Peyer's patch (tissue), 4 donors: ENCODE data around the gene ALG11. TPM values are rescaled to one million over a fixed set of nuclear protein-coding genes. Genes with fewer than 3 reads are reported as not detected.
"Not testable (repeated sequence)": the region's sequence is repeated elsewhere in the genome, so short reads cannot be mapped to it uniquely, and the experiment has no call there.

Experiments used
- DNase-seq, 3 donors: peaks; one replicate each; pipeline ENCODE4 v3.0.0-alpha.2; 2017 to 2019
- H3K27ac ChIP-seq, 4 donors: fragments of 200-600 bp; sonication (generic); one replicate each; pipeline ENCODE4 v1.5.1; 2016 to 2019
- H3K27me3 ChIP-seq, 2 donors: fragments of 200-600 bp; sonication (generic); one replicate each; pipeline ENCODE4 v1.5.1; 2019
- H3K36me3 ChIP-seq, 3 donors: fragments of 200-600 bp; sonication (generic); one replicate each; pipeline ENCODE4 v1.5.1; 2016 to 2019
- H3K4me1 ChIP-seq, 4 donors: fragments of 200-600 bp; sonication (generic); one replicate each; pipeline ENCODE4 v1.5.1; 2016 to 2019
- H3K4me3 ChIP-seq, 4 donors: fragments of 200-600 bp; sonication (generic); 1 replicate in 3 of 4; 2 replicates in 1 of 4; pipeline ENCODE4 v1.5.1; 2016 to 2019; ENCODE audit warnings: mild to moderate bottlenecking in 1 of 4
- H3K9me3 ChIP-seq, 4 donors: fragments of 200-600 bp; sonication (generic); one replicate each; pipeline ENCODE4 v1.5.1; 2016 to 2019; ENCODE audit warnings: mild to moderate bottlenecking in 1 of 4
- CTCF ChIP-seq, 6 experiments: fragments of 450-650 bp in 4 of 6; fragments of 200-600 bp in 2 of 6; sonication (generic) in 1 of 6; IDR thresholded peaks; one replicate each; pipeline ENCODE4 v1.5.1; 2017 to 2019; ENCODE audit warnings: antibody characterized with exemption in 6 of 6, mild to moderate bottlenecking in 3 of 6, moderate library complexity in 1 of 6
- POLR2A ChIP-seq, 2 donors: fragments of 450-650 bp; IDR thresholded peaks; one replicate each; pipeline ENCODE4 v1.5.1; 2017; ENCODE audit warnings: antibody characterized with exemption in 2 of 2, mild to moderate bottlenecking in 2 of 2, moderate library complexity in 2 of 2
- total RNA-seq, 4 donors: library from RNA; depleted of rRNA; stranded (reverse); fragments of >200 nt; gene quantifications; one replicate each; pipeline ENCODE4 v1.1.0, GENCODE V29; 2016

Gene ALG11
- total RNA-seq, 4 donors from 2014 or later, result 18.6 to 23.1 (median 21.6) TPM

GRCh38 chr13:51978796-51979556 is 33.2 kb upstream of the ALG11 start:
- no peaks in the 10 kb centered on the region for H3K9me3 ChIP-seq
- peak overlapping the region in 2 of 4 donors; percentile 36 to 73 for H3K27ac ChIP-seq
- no peaks in the 10 kb centered on the region for H3K4me1 ChIP-seq
- H3K4me3 ChIP-seq, result no peak overlapping the region
- DNase-seq, result peak in 2 of 3 donors; percentile 62 to 73
- no peaks in the 10 kb centered on the region for H3K27me3 ChIP-seq
- TF ChIP-seq CTCF (IDR thresholded peaks at IDR 0.05) (no peak), POLR2A (IDR thresholded peaks at IDR 0.05) (peak in 1 of 2 donors; percentile 35)
- no peaks in the 10 kb centered on the region for H3K36me3 ChIP-seq

GRCh38 chr13:51980908-51981307 is 31.3 kb upstream of the ALG11 start:
- H3K4me1 ChIP-seq, result no peaks in the 10 kb centered on the region
- no peaks in the 10 kb centered on the region for H3K36me3 ChIP-seq
- DNase-seq, result no peak
- H3K4me3 ChIP-seq, result no peak overlapping the region
- no peaks in the 10 kb centered on the region for H3K9me3 ChIP-seq
- TF ChIP-seq POLR2A (IDR thresholded peaks at IDR 0.05) (no peak), CTCF (IDR thresholded peaks at IDR 0.05) (no peak)
- H3K27me3 ChIP-seq, result no peaks in the 10 kb centered on the region
- H3K27ac ChIP-seq, result no peak overlapping the region

- no peak overlapping the region for H3K4me3 ChIP-seq
- no peak overlapping the region for H3K27ac ChIP-seq
- H3K4me1 ChIP-seq, result no peaks in the 10 kb centered on the region
- no peaks in the 10 kb centered on the region for H3K36me3 ChIP-seq
- no peak for DNase-seq
- TF ChIP-seq POLR2A (IDR thresholded peaks at IDR 0.05) (no peak), CTCF (IDR thresholded peaks at IDR 0.05) (no peak)
- H3K9me3 ChIP-seq, result no peaks in the 10 kb centered on the region
- H3K27me3 ChIP-seq, result no peaks in the 10 kb centered on the region
Observed at GRCh38 chr13:51981355-51981754, 30.8 kb upstream of the ALG11 start.

- H3K9me3 ChIP-seq, H3K27me3 ChIP-seq: not testable (repeated sequence)
Observed at GRCh38 chr13:51983292-51983691, 28.9 kb upstream of the ALG11 start.

GRCh38 chr13:51984904-51985303 is 27.3 kb upstream of the ALG11 start:
- H3K4me3 ChIP-seq, DNase-seq, H3K4me1 ChIP-seq, H3K9me3 ChIP-seq, H3K27ac ChIP-seq, H3K36me3 ChIP-seq, H3K27me3 ChIP-seq: not testable (repeated sequence)

More at GRCh38 chr13:51983292-51983691, 28.9 kb upstream of the ALG11 start:
- H3K36me3 ChIP-seq, H3K27ac ChIP-seq, DNase-seq, H3K4me1 ChIP-seq, H3K4me3 ChIP-seq: not testable (repeated sequence)

GRCh38 chr13:51988988-51989618 is 23.1 kb upstream of the ALG11 start:
- TF ChIP-seq CTCF (IDR thresholded peaks at IDR 0.05), result no peak
- no peak for TF ChIP-seq POLR2A (IDR thresholded peaks at IDR 0.05)
- no peaks in the 10 kb centered on the region for H3K9me3 ChIP-seq
- no peak overlapping the region for H3K4me3 ChIP-seq
- H3K27me3 ChIP-seq, result no peaks in the 10 kb centered on the region
- H3K4me1 ChIP-seq, result no peaks in the 10 kb centered on the region
- H3K36me3 ChIP-seq, result no peaks in the 10 kb centered on the region
- no peak for DNase-seq
- H3K27ac ChIP-seq, result no peak overlapping the region
